Activated T-helper 2 cell treated with anti-CD3 and anti-CD28 coated beads, Interferon-gamma antibody, Interleukin-2, Interleukin-4, amounts not matched to agents 10 μg/mL and 5 μg/mL and 100 μg/mL, durations not matched to agents 14 hours and 24 hours and 36 hours (primary cell): ENCODE measurements around the gene DUS1L. TPM values are rescaled to one million over a fixed set of nuclear protein-coding genes. Genes with fewer than 3 reads are reported as not detected.
A peak's percentile ranks its signal among the peaks of the same experiment; 100 is the strongest.

Experiments
- DNase-seq: peaks from one replicate; pipeline ENCODE4 v3.0.0; 2021; ENCODE audit warnings: low spot score
- H3K27ac Mint-ChIP-seq: one replicate; pipeline ENCODE4 v1.8.0; 2021; ENCODE audit warnings: mixed read lengths
- H3K27me3 Mint-ChIP-seq: one replicate; pipeline ENCODE4 v1.8.0; 2021; ENCODE audit warnings: low read depth, mixed read lengths
- H3K36me3 Mint-ChIP-seq: one replicate; pipeline ENCODE4 v1.8.0; 2021; ENCODE audit warnings: low read depth, mixed read lengths
- H3K4me1 Mint-ChIP-seq: one replicate; pipeline ENCODE4 v1.8.0; 2021; ENCODE audit warnings: low read depth, mixed read lengths
- H3K4me3 Mint-ChIP-seq: one replicate; pipeline ENCODE4 v1.8.0; 2021; ENCODE audit warnings: low read depth, mild to moderate bottlenecking, moderate library complexity, mixed read lengths
- H3K9me3 Mint-ChIP-seq: one replicate; pipeline ENCODE4 v1.8.0; 2021; ENCODE audit warnings: mixed read lengths
- intact Hi-C: fragments of 100-400 bp; cut with micrococcal nuclease; formaldehyde crosslinking; loops from one replicate; pipeline ENCODE4 v1.15.1; 2023
- total RNA-seq: library from RNA; stranded (reverse); gene quantifications from 2 replicates; pipeline ENCODE4 v1.2.3, GENCODE V29; 2022

DUS1L gene
- total RNA-seq, 1 donor from 2014 or later = 154 TPM

- Mint-ChIP-seq H3K36me3 (peaks cover 22% of the 10 kb centered on the region), H3K27ac (peak within 1 kb of the TSS; percentile 84), H3K4me3 (peak within 1 kb of the TSS; percentile 86), H3K9me3 (no peaks in the 10 kb centered on the region), H3K4me1 (peaks cover 7% of the 10 kb centered on the region), H3K27me3 (no peaks in the 10 kb centered on the region)
- intact Hi-C loops = loop anchor here (10.0 kb wide), 1 partner anchor 383 kb away; the partner anchor contains the start of genes HEXD and OGFOD3
- no peak for DNase-seq
Observed at GRCh38 chr17:82031303-82031884, 34.2 kb downstream of the DUS1L start, which contains the start of gene RAC3. Gene RAC3 (plus strand): TSS chr17:82031678. CDS start chr17:82031762, 84 bp downstream.

GRCh38 chr17:82030470-82031302 is 34.9 kb downstream of the DUS1L start:
- intact Hi-C loops = loop anchor here (1.0 to 10.0 kb wide), 2 partner anchors 124 to 384 kb away; partner anchors contain the start of genes HEXD and OGFOD3
- Mint-ChIP-seq H3K36me3 (peaks cover 17% of the 10 kb centered on the region), H3K4me3 (peak overlapping the region; percentile 86), H3K27me3 (no peaks in the 10 kb centered on the region), H3K27ac (peak overlapping the region; percentile 84), H3K4me1 (peaks cover 9% of the 10 kb centered on the region), H3K9me3 (no peaks in the 10 kb centered on the region)
- peak; percentile 81 for DNase-seq

GRCh38 chr17:82029990-82030469 is 35.6 kb downstream of the DUS1L start:
- DNase-seq = no peak
- intact Hi-C loops = loop anchor here (1.0 to 10.0 kb wide), 3 partner anchors 124 to 385 kb away; partner anchors contain the start of genes HEXD and OGFOD3
- Mint-ChIP-seq H3K4me3 (no peak overlapping the region), H3K4me1 (peaks cover 5% of the 10 kb centered on the region), H3K36me3 (peaks cover 10% of the 10 kb centered on the region), H3K9me3 (no peaks in the 10 kb centered on the region), H3K27me3 (no peaks in the 10 kb centered on the region), H3K27ac (no peak overlapping the region)

- H3K9me3 Mint-ChIP-seq = no peaks in the 10 kb centered on the region
- no peaks in the 10 kb centered on the region for H3K27me3 Mint-ChIP-seq
- peaks cover 8% of the 10 kb centered on the region for H3K36me3 Mint-ChIP-seq
- H3K27ac Mint-ChIP-seq = no peak overlapping the region
- no peak for DNase-seq
- intact Hi-C loops = loop anchor here (10.0 kb wide), 1 partner anchor 205 kb away; no protein-coding TSS in a partner anchor
- peak overlapping the region; percentile 66 for H3K4me3 Mint-ChIP-seq
- peaks cover 5% of the 10 kb centered on the region for H3K4me1 Mint-ChIP-seq
Observed at GRCh38 chr17:82029391-82029790, 36.2 kb downstream of the DUS1L start.

- Mint-ChIP-seq H3K9me3 (no peaks in the 10 kb centered on the region), H3K4me3 (no peak overlapping the region), H3K4me1 (peaks cover 9% of the 10 kb centered on the region), H3K27me3 (no peaks in the 10 kb centered on the region), H3K36me3 (peaks cover 4% of the 10 kb centered on the region), H3K27ac (no peak overlapping the region)
- no peak for DNase-seq
- intact Hi-C loops = loop anchor here (10.0 kb wide), 1 partner anchor 206 kb away; no protein-coding TSS in a partner anchor
Observed at GRCh38 chr17:82028966-82029365, 36.6 kb downstream of the DUS1L start.

GRCh38 chr17:82028246-82028645 is 37.4 kb downstream of the DUS1L start:
- no peak for DNase-seq
- H3K4me1 Mint-ChIP-seq = peaks cover 11% of the 10 kb centered on the region
- no peaks in the 10 kb centered on the region for H3K27me3 Mint-ChIP-seq
- no peaks in the 10 kb centered on the region for H3K9me3 Mint-ChIP-seq
- intact Hi-C loops = loop anchor here (10.0 kb wide), 1 partner anchor 207 kb away; no protein-coding TSS in a partner anchor
- H3K27ac Mint-ChIP-seq = no peak overlapping the region
- H3K4me3 Mint-ChIP-seq = no peak overlapping the region
- peaks cover 4% of the 10 kb centered on the region for H3K36me3 Mint-ChIP-seq

GRCh38 chr17:82025401-82026107 is 40.0 kb downstream of the DUS1L start:
- Mint-ChIP-seq H3K4me3 (no peak overlapping the region), H3K27ac (no peak overlapping the region), H3K27me3 (no peaks in the 10 kb centered on the region), H3K4me1 (peaks cover 17% of the 10 kb centered on the region), H3K9me3 (no peaks in the 10 kb centered on the region), H3K36me3 (peaks cover 4% of the 10 kb centered on the region)
- intact Hi-C loops = loop anchor here (10.0 kb wide), 1 partner anchor 209 kb away; no protein-coding TSS in a partner anchor
- no peak for DNase-seq

- Mint-ChIP-seq H3K27ac (no peak overlapping the region), H3K4me3 (no peak overlapping the region), H3K4me1 (peaks cover 17% of the 10 kb centered on the region), H3K36me3 (peaks cover 4% of the 10 kb centered on the region), H3K27me3 (no peaks in the 10 kb centered on the region), H3K9me3 (no peaks in the 10 kb centered on the region)
- intact Hi-C loops = loop anchor here (5.0 to 10.0 kb wide), 2 partner anchors 98 to 210 kb away; partner anchors contain the start of gene MAFG
- no peak for DNase-seq
Observed at GRCh38 chr17:82024859-82025258, 40.7 kb downstream of the DUS1L start.

- Mint-ChIP-seq H3K36me3 (peaks cover 3% of the 10 kb centered on the region), H3K4me1 (peaks cover 15% of the 10 kb centered on the region), H3K4me3 (peak overlapping the region; percentile 84), H3K9me3 (no peaks in the 10 kb centered on the region), H3K27ac (no peak overlapping the region), H3K27me3 (no peaks in the 10 kb centered on the region)
- intact Hi-C loops = loop anchor here (1.0 to 10.0 kb wide), 4 partner anchors 14 to 211 kb away; partner anchors contain the start of genes DCXR, MAFG and P4HB
- DNase-seq = no peak
Observed at GRCh38 chr17:82023447-82024241, 42.0 kb downstream of the DUS1L start.

- Mint-ChIP-seq H3K9me3 (no peaks in the 10 kb centered on the region), H3K27me3 (no peaks in the 10 kb centered on the region), H3K36me3 (peaks cover 7% of the 10 kb centered on the region), H3K27ac (peak within 1 kb of the TSS; percentile 22), H3K4me3 (peak within 1 kb of the TSS; percentile 84), H3K4me1 (peaks cover 15% of the 10 kb centered on the region)
- intact Hi-C loops = loop anchor here (1.0 to 10.0 kb wide), 4 partner anchors 14 to 212 kb away; partner anchors contain the start of genes DCXR, MAFG and P4HB
- peak; percentile 100 for DNase-seq
Observed at GRCh38 chr17:82022981-82023446, 42.6 kb downstream of the DUS1L start, which contains the start of gene LRRC45. Gene LRRC45 (plus strand): TSS chr17:82023305. CDS start chr17:82023644, 339 bp downstream.

- DNase-seq = no peak
- Mint-ChIP-seq H3K4me1 (peaks cover 15% of the 10 kb centered on the region), H3K4me3 (peak within 1 kb of the TSS; percentile 84), H3K27ac (peak within 1 kb of the TSS; percentile 69), H3K9me3 (no peaks in the 10 kb centered on the region), H3K36me3 (peaks cover 7% of the 10 kb centered on the region), H3K27me3 (no peaks in the 10 kb centered on the region)
- intact Hi-C loops = loop anchor here (2.0 to 10.0 kb wide), 3 partner anchors 95 to 212 kb away; partner anchors contain the start of genes MAFG and P4HB
Observed at GRCh38 chr17:82022310-82022980, 43.2 kb downstream of the DUS1L start, which contains the start of gene CENPX. Gene CENPX (minus strand): TSS chr17:82022878. CDS start chr17:82022861, 17 bp downstream.
